HepG2 (cell line): ENCODE data around the gene DCP1B. TPM values are rescaled to one million over a fixed set of nuclear protein-coding genes. Genes with fewer than 3 reads are reported as not detected.

Experiments
- AGO2 ChIP-seq: fragments of 200-400 bp; formaldehyde crosslinking; optimal IDR thresholded peaks from 2 replicates; pipeline ENCODE3; 2017; ENCODE audit warnings: mild to moderate bottlenecking, low read depth, low read length, moderate library complexity
- BCL6 ChIP-seq: IDR thresholded peaks from 2 replicates; pipeline ENCODE4 v1.6.1; 2016; ENCODE audit warnings: missing genetic modification reagents, missing compliant biosample characterization
- CCAR2 ChIP-seq: fragments of 200-400 bp; formaldehyde crosslinking; optimal IDR thresholded peaks from 2 replicates; pipeline ENCODE3; 2018; ENCODE audit warnings: low read depth, mild to moderate bottlenecking, low read length, moderate library complexity
- CHCHD3 ChIP-seq: sonication (generic); formaldehyde crosslinking; IDR thresholded peaks from 2 replicates; pipeline ENCODE4 v1.8.0; 2022; ENCODE audit warnings: mild to moderate bottlenecking, missing genetic modification reagents, moderate library complexity
- HDAC1 ChIP-seq: sonication (generic); formaldehyde crosslinking; IDR thresholded peaks from 2 replicates; pipeline ENCODE4 v1.5.1; 2020; ENCODE audit warnings: mild to moderate bottlenecking, missing genetic modification reagents
- KAT2B ChIP-seq: fragments of 150-350 bp; IDR thresholded peaks from 2 replicates; pipeline ENCODE4 v1.6.1; 2014; ENCODE audit warnings: low read depth, low read length, borderline replicate concordance
- KLF12 ChIP-seq: sonication (generic); formaldehyde crosslinking; IDR thresholded peaks from 2 replicates; pipeline ENCODE4 v1.4.0; 2020; ENCODE audit warnings: missing genetic modification reagents, borderline replicate concordance
- MATR3 ChIP-seq: sonication (generic); formaldehyde crosslinking; IDR thresholded peaks from 2 replicates; pipeline ENCODE4 v1.4.0; 2020; ENCODE audit warnings: missing genetic modification reagents
- MZF1 ChIP-seq: sonication (generic); formaldehyde crosslinking; IDR thresholded peaks from 2 replicates; pipeline ENCODE4 v1.8.1; 2023; ENCODE audit warnings: mild to moderate bottlenecking, missing genetic modification reagents, borderline replicate concordance
- NCOA5 ChIP-seq: sonication (generic); formaldehyde crosslinking; IDR thresholded peaks from 2 replicates; pipeline ENCODE4 v1.4.0; 2020; ENCODE audit warnings: missing genetic modification reagents
- PHF5A ChIP-seq: IDR thresholded peaks from one replicate; pipeline ENCODE4 v1.6.1; 2018; ENCODE audit warnings: low read depth, missing genetic modification reagents; ENCODE audit not compliant: unreplicated experiment
- RFX5 ChIP-seq: IDR thresholded peaks from 2 replicates; pipeline ENCODE4 v1.6.1; 2011; ENCODE audit warnings: low read depth, low read length, improper control_type of control experiment
- SAFB2 ChIP-seq: sonication (generic); formaldehyde crosslinking; IDR thresholded peaks from 2 replicates; pipeline ENCODE4 v1.5.1; 2020; ENCODE audit warnings: missing genetic modification reagents, low read depth, mild to moderate bottlenecking, borderline replicate concordance
- SMAD1 ChIP-seq: sonication (generic); formaldehyde crosslinking; IDR thresholded peaks from 2 replicates; pipeline ENCODE4 v1.4.0; 2020; ENCODE audit warnings: missing genetic modification reagents, low read depth, mild to moderate bottlenecking, borderline replicate concordance
- SP4 ChIP-seq: sonication (generic); formaldehyde crosslinking; IDR thresholded peaks from 2 replicates; pipeline ENCODE4 v1.8.1; 2023; ENCODE audit warnings: mild to moderate bottlenecking, missing genetic modification reagents
- ZFP36L1 ChIP-seq: sonication (generic); formaldehyde crosslinking; IDR thresholded peaks from 2 replicates; pipeline ENCODE4 v1.8.0; 2022; ENCODE audit warnings: mild to moderate bottlenecking, missing genetic modification reagents, moderate library complexity
- ZNF441 ChIP-seq: sonication (generic); formaldehyde crosslinking; IDR thresholded peaks from 2 replicates; pipeline ENCODE4 v1.7.0; 2021; ENCODE audit warnings: missing genetic modification reagents, borderline replicate concordance
- ZNF644 ChIP-seq: IDR thresholded peaks from 2 replicates; pipeline ENCODE4 v1.6.1; 2016; ENCODE audit warnings: low read depth
- ZNF772 ChIP-seq: sonication (generic); formaldehyde crosslinking; IDR thresholded peaks from 2 replicates; pipeline ENCODE4 v1.5.0; 2020; ENCODE audit warnings: mild to moderate bottlenecking, missing genetic modification reagents
- ZSCAN22 ChIP-seq: sonication (generic); formaldehyde crosslinking; IDR thresholded peaks from 2 replicates; pipeline ENCODE4 v1.4.0; 2020; ENCODE audit warnings: mild to moderate bottlenecking, missing genetic modification reagents
- polyA plus RNA-seq, 8 experiments: library from polyadenylated mRNA; depleted of rRNA in 3 of 8; stranded (reverse) in 7 of 8; unstranded in 1 of 8; fragments of >200 nt; fragmentation: Illumina TruSeq in 4 of 8; extraction: Trizol in 4 of 8; gene quantifications; 2 replicates each; pipeline versions ENCODE4 v1.2.1 to v1.2.3, GENCODE V29; 2011 to 2016; ENCODE audit warnings: low read depth in 4 of 8, missing spikeins in 1 of 8, mixed read lengths in 1 of 8; ENCODE audit not compliant: insufficient read depth in 1 of 8
- total RNA-seq, 5 experiments: library from RNA; depleted of rRNA; stranded (reverse); fragments of >200 nt; fragmentation: Illumina TruSeq; extraction: Trizol; gene quantifications; 2 replicates each; pipeline ENCODE4 v1.2.3, GENCODE V29; 2016; ENCODE audit warnings: low read depth in 1 of 5
- TF ChIP-seq, protein P1 (sequence below): sonication (generic); formaldehyde crosslinking; conservative IDR thresholded peaks from 2 replicates; pipeline ENCODE4 v1.4.0; 2020; ENCODE audit warnings: missing genetic modification reagents
- TF ChIP-seq, protein P2 (sequence below): sonication (generic); formaldehyde crosslinking; IDR thresholded peaks from 2 replicates; pipeline ENCODE4 v1.4.0; 2020; ENCODE audit warnings: missing genetic modification reagents; ENCODE audit errors: not compliant biosample characterization
- TF ChIP-seq, protein P3 (sequence below): sonication (generic); formaldehyde crosslinking; IDR thresholded peaks from 2 replicates; pipeline ENCODE4 v1.4.0; 2020; ENCODE audit warnings: missing genetic modification reagents
- TF ChIP-seq, protein P4 (sequence below): sonication (generic); formaldehyde crosslinking; IDR thresholded peaks from 2 replicates; pipeline ENCODE4 v1.4.0; 2020; ENCODE audit warnings: mild to moderate bottlenecking, missing genetic modification reagents

Gene DCP1B
- total and polyA plus RNA-seq, 2 of the 13 experiments (the other 11 are each of a cell fraction or from before 2014, with no cell fraction given), result 11.4 to 27.2 TPM

DNA sequence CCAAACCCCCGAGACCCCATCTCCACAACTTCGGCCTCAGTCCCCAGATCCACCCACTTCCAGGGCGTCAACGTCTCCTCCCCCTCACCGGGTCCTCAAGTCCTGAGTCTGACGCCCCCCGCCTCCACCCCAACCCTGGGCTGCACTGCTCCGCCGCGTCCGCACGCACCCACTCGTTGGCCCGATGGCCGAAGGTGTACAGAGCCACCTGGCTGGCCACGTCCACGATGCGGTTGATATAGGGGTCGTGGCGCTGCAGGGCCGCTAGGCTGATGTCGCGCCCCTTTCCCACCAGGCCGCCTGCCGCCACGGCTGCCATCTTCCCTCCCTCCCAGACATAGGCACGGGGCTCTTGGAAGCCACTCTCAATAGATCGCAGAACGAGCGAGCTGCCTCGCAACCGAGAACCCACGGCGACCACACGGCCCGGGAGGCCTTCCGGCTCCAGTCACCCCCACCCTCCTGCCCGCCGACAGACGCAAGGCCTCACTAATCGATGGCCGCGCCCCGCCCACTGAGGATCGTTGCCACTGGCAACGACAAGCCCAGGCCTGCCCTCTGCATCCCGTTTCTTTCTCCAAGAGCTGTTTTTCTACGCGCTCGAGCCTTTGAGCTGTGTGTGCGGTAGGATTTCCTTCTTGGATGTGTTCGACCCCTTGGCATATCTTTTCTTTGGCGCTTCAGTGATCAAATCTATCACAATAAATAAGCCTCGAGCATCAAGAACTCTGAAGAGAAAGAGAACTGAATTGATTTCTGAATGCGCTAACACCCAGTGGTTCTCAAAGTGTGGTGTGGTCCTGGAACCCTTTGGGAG, at the start of gene DCP1B (continued):
- TF ChIP-seq, protein P1, sequence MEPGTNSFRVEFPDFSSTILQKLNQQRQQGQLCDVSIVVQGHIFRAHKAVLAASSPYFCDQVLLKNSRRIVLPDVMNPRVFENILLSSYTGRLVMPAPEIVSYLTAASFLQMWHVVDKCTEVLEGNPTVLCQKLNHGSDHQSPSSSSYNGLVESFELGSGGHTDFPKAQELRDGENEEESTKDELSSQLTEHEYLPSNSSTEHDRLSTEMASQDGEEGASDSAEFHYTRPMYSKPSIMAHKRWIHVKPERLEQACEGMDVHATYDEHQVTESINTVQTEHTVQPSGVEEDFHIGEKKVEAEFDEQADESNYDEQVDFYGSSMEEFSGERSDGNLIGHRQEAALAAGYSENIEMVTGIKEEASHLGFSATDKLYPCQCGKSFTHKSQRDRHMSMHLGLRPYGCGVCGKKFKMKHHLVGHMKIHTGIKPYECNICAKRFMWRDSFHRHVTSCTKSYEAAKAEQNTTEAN (CRISPR knock-in tag), result 0 out of 2 replicates have a peak, but pooled peaks have one; percentile 29
- TF ChIP-seq PHF5A (CRISPR knock-in tag) (peak; percentile 96), ZNF644 (CRISPR knock-in tag) (peak; percentile 85), ZFP36L1 (CRISPR knock-in tag) (0 out of 2 replicates have a peak, but pooled peaks have one; percentile 19), RFX5 (no peak), SP4 (CRISPR knock-in tag) (peak; percentile 86), ZNF441 (CRISPR knock-in tag) (peak; percentile 81), AGO2 (peak; percentile 83), NCOA5 (CRISPR knock-in tag) (no peak), MZF1 (CRISPR knock-in tag) (0 out of 2 replicates have a peak, but pooled peaks have one; percentile 16), KLF12 (CRISPR knock-in tag) (no peak), SMAD1 (CRISPR knock-in tag) (peak; percentile 92; the same call in 1 of the 2 replicates), MATR3 (CRISPR knock-in tag) (no peak), SAFB2 (CRISPR knock-in tag) (peak; percentile 93; the same call in 1 of the 2 replicates), KAT2B (no peak), BCL6 (peak; percentile 25), ZSCAN22 (CRISPR knock-in tag) (no peak), CHCHD3 (CRISPR knock-in tag) (peak; percentile 75), HDAC1 (CRISPR knock-in tag) (peak; percentile 96), ZNF772 (CRISPR knock-in tag) (peak; percentile 89; the same call in 1 of the 2 replicates), CCAR2 (no peak)
- TF ChIP-seq, protein P2, sequence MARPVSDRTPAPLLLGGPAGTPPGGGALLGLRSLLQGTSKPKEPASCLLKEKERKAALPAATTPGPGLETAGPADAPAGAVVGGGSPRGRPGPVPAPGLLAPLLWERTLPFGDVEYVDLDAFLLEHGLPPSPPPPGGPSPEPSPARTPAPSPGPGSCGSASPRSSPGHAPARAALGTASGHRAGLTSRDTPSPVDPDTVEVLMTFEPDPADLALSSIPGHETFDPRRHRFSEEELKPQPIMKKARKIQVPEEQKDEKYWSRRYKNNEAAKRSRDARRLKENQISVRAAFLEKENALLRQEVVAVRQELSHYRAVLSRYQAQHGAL (CRISPR knock-in tag), result no peak
- TF ChIP-seq, protein P3, sequence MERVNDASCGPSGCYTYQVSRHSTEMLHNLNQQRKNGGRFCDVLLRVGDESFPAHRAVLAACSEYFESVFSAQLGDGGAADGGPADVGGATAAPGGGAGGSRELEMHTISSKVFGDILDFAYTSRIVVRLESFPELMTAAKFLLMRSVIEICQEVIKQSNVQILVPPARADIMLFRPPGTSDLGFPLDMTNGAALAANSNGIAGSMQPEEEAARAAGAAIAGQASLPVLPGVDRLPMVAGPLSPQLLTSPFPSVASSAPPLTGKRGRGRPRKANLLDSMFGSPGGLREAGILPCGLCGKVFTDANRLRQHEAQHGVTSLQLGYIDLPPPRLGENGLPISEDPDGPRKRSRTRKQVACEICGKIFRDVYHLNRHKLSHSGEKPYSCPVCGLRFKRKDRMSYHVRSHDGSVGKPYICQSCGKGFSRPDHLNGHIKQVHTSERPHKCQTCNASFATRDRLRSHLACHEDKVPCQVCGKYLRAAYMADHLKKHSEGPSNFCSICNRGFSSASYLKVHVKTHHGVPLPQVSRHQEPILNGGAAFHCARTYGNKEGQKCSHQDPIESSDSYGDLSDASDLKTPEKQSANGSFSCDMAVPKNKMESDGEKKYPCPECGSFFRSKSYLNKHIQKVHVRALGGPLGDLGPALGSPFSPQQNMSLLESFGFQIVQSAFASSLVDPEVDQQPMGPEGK, result peak; percentile 82
- TF ChIP-seq, protein P4, sequence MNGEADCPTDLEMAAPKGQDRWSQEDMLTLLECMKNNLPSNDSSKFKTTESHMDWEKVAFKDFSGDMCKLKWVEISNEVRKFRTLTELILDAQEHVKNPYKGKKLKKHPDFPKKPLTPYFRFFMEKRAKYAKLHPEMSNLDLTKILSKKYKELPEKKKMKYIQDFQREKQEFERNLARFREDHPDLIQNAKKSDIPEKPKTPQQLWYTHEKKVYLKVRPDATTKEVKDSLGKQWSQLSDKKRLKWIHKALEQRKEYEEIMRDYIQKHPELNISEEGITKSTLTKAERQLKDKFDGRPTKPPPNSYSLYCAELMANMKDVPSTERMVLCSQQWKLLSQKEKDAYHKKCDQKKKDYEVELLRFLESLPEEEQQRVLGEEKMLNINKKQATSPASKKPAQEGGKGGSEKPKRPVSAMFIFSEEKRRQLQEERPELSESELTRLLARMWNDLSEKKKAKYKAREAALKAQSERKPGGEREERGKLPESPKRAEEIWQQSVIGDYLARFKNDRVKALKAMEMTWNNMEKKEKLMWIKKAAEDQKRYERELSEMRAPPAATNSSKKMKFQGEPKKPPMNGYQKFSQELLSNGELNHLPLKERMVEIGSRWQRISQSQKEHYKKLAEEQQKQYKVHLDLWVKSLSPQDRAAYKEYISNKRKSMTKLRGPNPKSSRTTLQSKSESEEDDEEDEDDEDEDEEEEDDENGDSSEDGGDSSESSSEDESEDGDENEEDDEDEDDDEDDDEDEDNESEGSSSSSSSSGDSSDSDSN (CRISPR knock-in tag), result peak; percentile 92
